Vagina (tissue), 2 donors: ENCODE data around the gene DDX4.

Experiments used
- POLR2A ChIP-seq, 2 donors: fragments of 450-650 bp; IDR thresholded peaks; one replicate each; pipeline ENCODE4 v1.6.1; 2017; ENCODE audit warnings: antibody characterized with exemption in 2 of 2, mild to moderate bottlenecking in 2 of 2, moderate library complexity in 2 of 2
- TF ChIP-seq, protein P1 (sequence below), 3 experiments: fragments of 450-650 bp in 2 of 3; fragments of 200-600 bp in 1 of 3; sonication (generic) in 1 of 3; IDR thresholded peaks; one replicate each; pipeline ENCODE4 v1.5.1; 2017 to 2019; ENCODE audit warnings: antibody characterized with exemption in 3 of 3, mild to moderate bottlenecking in 2 of 3, moderate library complexity in 2 of 3

- TF ChIP-seq, protein P1, sequence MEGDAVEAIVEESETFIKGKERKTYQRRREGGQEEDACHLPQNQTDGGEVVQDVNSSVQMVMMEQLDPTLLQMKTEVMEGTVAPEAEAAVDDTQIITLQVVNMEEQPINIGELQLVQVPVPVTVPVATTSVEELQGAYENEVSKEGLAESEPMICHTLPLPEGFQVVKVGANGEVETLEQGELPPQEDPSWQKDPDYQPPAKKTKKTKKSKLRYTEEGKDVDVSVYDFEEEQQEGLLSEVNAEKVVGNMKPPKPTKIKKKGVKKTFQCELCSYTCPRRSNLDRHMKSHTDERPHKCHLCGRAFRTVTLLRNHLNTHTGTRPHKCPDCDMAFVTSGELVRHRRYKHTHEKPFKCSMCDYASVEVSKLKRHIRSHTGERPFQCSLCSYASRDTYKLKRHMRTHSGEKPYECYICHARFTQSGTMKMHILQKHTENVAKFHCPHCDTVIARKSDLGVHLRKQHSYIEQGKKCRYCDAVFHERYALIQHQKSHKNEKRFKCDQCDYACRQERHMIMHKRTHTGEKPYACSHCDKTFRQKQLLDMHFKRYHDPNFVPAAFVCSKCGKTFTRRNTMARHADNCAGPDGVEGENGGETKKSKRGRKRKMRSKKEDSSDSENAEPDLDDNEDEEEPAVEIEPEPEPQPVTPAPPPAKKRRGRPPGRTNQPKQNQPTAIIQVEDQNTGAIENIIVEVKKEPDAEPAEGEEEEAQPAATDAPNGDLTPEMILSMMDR (IDR thresholded peaks at IDR 0.05): no peak
- TF ChIP-seq POLR2A (IDR thresholded peaks at IDR 0.05): no peak
These were observed at the start of gene DDX4 for GRCh38 chr5:55737793-55738192.
